ENCODE measurements around the gene STPG1.

DNA sequence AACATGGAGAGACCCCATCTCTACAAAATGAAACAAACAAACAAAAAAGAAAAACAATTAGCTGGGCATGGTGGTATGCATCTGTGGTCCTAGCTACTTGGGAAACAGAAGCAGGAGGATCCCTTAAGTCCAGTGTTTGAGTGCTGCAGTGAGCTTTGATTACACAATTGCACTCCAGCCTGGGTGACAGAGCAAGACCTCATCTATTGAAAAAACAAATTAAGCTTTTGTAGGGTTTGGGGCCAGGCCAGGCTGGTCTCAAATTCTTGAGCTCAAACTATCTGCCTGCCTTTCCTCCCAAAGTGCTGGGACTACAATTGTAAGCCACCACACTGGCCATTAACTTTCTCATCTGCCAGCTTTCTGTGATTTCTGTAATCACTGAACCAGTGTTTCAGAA is 29.2 kb upstream of the STPG1 start:
- TF ChIP-seq POLR2AphosphoS5 (IDR thresholded peaks at IDR 0.05; ENCODE audit: low read depth, low read length) = no peak
- no peak for TF ChIP-seq TAF1 (IDR thresholded peaks at IDR 0.05; ENCODE audit: borderline replicate concordance, insufficient read depth, low read length)
- TF ChIP-seq SIN3A (IDR thresholded peaks at IDR 0.05; ENCODE audit: borderline replicate concordance, insufficient read depth, low read length) = no peak
